GM12801 (cell line): ENCODE data around the gene CNOT8.

Experiments
- CTCF ChIP-seq: IDR thresholded peaks from one replicate; pipeline ENCODE4 v1.5.1; 2011; ENCODE audit warnings: control low read depth; ENCODE audit not compliant: insufficient read length; ENCODE audit errors: extremely low read depth

CNOT8 gene

DNA sequence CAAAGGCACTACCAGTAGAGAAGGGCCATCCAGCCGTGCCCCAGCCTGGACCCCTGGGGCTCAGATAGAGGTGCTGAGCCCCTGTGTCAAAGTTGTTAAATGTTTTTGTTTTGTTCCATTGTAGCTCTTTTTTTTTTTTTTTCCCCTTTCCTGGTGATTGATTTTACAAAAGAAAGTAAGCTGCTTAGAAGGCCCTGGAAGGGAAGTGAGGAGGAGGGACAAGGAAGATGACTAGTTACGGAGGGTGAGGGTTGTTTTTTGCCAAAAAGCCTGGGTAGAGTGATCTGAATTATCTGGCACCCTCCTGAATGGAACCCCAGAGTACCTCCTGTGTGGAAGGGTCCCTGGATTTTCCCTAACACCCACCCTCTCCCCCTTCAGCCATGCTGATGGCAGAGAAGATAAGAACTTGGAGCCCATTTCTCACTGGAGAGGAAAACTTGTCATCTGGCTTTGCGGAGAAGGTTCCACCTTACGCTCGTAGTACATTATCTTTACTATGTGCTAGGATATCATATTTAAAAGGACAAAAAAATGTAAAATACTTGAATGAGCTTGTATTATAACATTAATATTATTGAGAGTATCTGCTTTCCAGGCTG lies 41.4 kb upstream of the CNOT8 start:
- TF ChIP-seq CTCF = no peak

- no peak for TF ChIP-seq CTCF
Measured at GRCh38 chr5:154817815-154818214, 40.6 kb upstream of the CNOT8 start.

- no peak for TF ChIP-seq CTCF
Measured at GRCh38 chr5:154818471-154819116, 39.8 kb upstream of the CNOT8 start.

- TF ChIP-seq CTCF = no peak
Measured at GRCh38 chr5:154819546-154819945, 38.9 kb upstream of the CNOT8 start.

- no peak for TF ChIP-seq CTCF
Measured at GRCh38 chr5:154820383-154820782, 38.0 kb upstream of the CNOT8 start.

GRCh38 chr5:154823605-154824004 lies 34.8 kb upstream of the CNOT8 start:
- no peak for TF ChIP-seq CTCF

DNA sequence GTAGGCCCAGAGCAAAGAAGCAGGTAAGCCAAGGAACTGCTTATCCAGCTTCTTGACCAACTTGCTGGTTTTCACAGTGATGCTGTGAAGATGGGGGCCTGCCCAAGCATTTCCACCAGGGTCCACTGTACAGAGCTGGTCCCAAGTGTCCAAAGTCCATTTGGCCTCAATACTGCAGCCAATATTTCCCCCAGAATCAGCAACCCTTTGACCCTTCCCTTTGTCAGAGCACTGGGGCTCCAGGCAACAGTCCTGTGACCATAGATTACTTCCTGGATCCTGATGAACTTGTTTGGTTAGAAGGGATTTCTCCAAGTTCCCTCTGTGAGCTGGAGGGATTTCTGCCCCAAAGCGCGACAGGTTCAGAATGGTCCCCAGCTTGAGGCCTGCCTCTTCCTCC lies 34.4 kb upstream of the CNOT8 start:
- TF ChIP-seq CTCF = no peak
